ENCODE results near the gene EVC.

- TF ChIP-seq CTCF (IDR thresholded peaks at IDR 0.05; ENCODE audit: low read length) (no peak), EZH2phosphoT487 (IDR thresholded peaks at IDR 0.05; ENCODE audit: low read length) (no peak)
Observed at GRCh38 chr4:5735463-5735862, 24.5 kb downstream of the EVC start.

All from MM.1S (cell line).